ENCODE results near the gene LTBP2. TPM values are rescaled to one million over a fixed set of nuclear protein-coding genes. Genes with fewer than 3 reads are reported as not detected.

The LTBP2 gene
- total RNA-seq, 1 donor from 2014 or later: 1.1 TPM

GRCh38 chr14:74593241-74593953, 18.6 kb downstream of the LTBP2 start:
- ATAC-seq (peak; percentile 41), DNase-seq (ENCODE audit: low spot score) (no peak)

GRCh38 chr14:74592476-74593201, 19.4 kb downstream of the LTBP2 start:
- peak; percentile 21 for ATAC-seq
- no peak for DNase-seq (ENCODE audit: low spot score)

- no peak for DNase-seq (ENCODE audit: low spot score)
- no peak for ATAC-seq
Measured at GRCh38 chr14:74591899-74592298, 20.1 kb downstream of the LTBP2 start.

GRCh38 chr14:74591394-74591793, 20.6 kb downstream of the LTBP2 start:
- DNase-seq (ENCODE audit: low spot score) (no peak), ATAC-seq (no peak)

GRCh38 chr14:74589291-74589879, 22.7 kb downstream of the LTBP2 start:
- ATAC-seq: no peak
- no peak for DNase-seq (ENCODE audit: low spot score)

- no peak for ATAC-seq
- DNase-seq (ENCODE audit: low spot score): no peak
Measured at GRCh38 chr14:74587363-74587707, 24.7 kb downstream of the LTBP2 start.

- ATAC-seq (no peak), DNase-seq (ENCODE audit: low spot score) (no peak)
Measured at GRCh38 chr14:74586681-74587362, 25.2 kb downstream of the LTBP2 start.

DNA sequence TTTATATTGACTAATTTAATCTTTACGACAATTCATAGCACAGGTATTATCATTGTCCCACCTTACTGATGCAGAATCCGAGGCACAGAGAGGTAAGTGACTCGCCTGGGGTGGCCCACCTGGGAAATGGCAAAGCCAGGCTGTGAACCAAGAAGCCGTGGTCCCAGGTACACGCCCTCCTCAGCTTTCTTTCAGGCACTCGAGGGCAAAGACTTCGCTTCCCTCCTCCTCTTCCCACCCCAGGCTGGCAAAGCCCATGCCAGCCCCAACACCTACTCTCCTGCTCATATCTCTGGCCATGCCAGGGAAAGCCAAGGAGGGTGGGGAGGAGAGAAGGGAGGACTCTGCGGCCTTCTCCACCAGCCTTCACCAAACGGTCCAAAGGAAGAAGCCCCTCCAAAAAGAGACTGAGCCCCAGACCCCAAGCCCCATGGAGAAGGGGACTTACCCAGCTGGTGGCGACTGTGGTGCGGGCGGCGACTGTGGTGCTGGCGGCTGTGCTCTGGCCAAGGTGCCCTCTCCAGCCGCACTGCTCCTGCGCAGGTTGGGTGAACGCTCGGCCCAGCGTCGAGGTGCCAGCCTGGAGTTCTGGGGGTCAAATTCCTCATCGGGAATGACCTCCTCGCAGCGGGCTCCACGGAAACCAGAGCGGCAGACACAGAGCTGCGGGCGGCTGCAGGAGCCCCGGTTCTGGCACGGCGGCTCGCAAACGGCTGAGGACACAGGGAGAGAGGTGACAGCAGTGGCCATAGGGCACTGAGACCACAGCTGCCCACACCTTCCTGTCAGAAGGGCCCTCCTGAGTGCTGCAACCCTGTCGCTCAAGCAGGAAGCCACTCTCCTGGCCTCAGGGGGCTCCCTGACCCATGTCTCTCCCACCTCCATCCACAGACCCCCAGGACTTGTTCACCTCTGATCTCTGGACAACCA, 26.4 kb downstream of the LTBP2 start:
- ATAC-seq (no peak), DNase-seq (ENCODE audit: low spot score) (no peak)

DNA sequence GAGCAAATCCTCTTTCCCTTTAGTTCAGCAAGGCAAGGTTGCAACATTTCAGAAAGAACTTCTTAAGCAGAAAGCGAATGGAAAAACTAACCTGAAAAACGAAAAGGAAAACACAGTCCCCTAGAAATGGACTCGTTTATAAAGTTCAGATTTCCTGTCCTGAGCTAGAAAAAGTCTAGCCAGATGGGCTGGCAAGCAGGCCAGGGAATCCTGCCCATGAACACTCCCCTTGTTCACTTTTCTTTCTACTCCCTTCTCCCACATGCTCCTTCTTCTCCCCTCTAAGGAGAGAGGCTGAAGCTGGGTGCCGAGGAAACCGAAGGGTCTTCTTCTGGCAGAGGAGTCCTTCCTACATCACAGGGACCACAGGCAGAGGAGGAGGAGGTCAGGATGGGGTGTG, 27.1 kb downstream of the LTBP2 start:
- DNase-seq (ENCODE audit: low spot score) (no peak), ATAC-seq (no peak)

DNA sequence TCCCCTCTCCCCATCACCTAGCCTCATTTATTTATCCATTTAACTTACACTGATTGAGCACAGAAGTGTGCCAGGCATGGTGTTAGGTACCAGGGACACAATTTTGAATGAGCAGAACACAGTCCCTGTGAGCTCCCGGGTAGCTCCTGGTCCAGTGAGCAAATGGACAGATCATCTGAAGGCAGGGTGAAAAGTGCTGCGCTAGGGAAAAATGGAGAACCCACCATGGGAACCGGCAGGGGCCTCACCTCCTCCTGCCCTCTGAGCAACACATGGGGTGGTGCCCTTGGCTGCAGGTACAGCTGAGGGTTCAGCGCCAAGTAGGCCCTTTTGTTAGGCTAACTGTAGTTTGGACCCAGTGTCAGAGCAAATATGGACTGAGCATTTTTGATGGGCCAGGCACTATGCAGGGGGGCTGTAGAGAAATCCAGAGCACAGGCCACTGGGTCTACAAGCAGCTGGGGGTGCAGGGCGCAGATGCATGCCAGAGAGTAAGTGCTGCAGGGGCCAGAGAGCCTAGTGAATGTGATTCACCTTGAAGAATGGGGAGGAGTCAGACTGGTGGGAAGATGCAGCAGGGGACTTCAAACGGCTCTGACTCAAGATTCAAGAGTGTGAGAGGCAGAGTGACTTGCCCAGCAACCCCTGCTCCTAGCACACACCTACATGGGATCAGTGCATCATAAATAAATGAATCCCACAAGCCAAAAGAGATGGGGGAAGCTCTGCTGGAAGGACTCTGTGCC, 28.2 kb downstream of the LTBP2 start:
- no peak for ATAC-seq
- no peak for DNase-seq (ENCODE audit: low spot score)

- no peak for ATAC-seq
Measured at GRCh38 chr14:74582910-74583581, 29.0 kb downstream of the LTBP2 start.

DNA sequence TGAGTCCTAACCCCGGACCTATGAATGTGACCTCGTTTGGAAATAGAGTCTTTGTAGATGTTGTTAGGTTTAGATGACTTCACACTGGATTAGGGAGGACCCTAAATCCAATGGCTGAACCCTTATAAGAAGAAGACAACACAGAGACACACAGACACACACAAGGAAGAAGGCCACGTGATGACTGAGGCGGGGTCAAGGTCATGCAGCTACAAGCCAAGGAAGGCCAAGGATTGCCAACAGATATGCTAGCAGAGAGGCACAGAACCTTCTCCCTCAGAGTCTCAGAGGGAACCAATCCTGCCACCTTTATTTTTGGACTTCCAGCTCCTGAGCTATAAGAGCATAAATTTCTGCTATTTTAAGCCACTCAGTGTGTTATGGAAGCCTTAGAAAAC, 31.8 kb downstream of the LTBP2 start:
- no peak for DNase-seq (ENCODE audit: low spot score)
- no peak for ATAC-seq

More at GRCh38 chr14:74582910-74583581, 29.0 kb downstream of the LTBP2 start:
- no peak for DNase-seq (ENCODE audit: low spot score)

- ATAC-seq: peak; percentile 48
- DNase-seq (ENCODE audit: low spot score): no peak
Measured at GRCh38 chr14:74579447-74580274, 32.4 kb downstream of the LTBP2 start.

- ATAC-seq (no peak), DNase-seq (ENCODE audit: low spot score) (no peak)
Measured at GRCh38 chr14:74578479-74578878, 33.6 kb downstream of the LTBP2 start.

GRCh38 chr14:74577948-74578275, 34.1 kb downstream of the LTBP2 start:
- ATAC-seq (no peak), DNase-seq (ENCODE audit: low spot score) (no peak)

DNA sequence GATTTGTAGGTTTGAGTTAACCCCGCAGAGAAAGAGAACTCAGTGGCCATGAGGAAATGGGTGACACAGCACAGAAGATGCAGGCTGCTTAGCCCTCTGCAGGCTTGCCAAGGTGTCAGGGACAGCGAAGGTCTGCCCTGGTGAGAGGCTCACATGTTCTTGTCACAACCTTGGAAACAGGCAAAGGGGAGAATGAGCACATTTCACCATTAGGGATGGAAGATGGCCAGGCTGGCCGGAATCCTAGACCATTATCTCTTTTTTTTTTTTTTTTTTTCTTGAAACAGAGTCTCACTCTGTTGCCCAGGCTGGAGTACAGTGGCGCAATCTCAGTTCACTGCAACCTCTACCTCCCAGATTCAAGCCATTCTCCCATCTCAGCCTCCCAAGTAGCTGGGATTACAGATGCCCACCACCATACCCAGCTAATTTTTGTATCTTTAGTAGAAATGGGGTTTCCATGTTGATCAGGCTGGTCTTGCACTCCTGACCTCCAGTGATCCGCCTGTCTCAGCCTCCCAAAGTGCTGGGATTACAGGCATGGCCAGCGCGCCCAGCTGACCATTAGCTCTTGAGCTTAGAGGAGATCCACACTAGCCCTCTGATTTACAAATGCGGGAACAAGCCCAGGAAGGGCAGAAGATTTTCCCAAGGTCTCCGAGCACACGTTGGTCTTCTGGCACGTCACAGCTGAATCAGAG, 34.6 kb downstream of the LTBP2 start:
- peak; percentile 73 for ATAC-seq
- DNase-seq (ENCODE audit: low spot score): peak; percentile 56

DNA sequence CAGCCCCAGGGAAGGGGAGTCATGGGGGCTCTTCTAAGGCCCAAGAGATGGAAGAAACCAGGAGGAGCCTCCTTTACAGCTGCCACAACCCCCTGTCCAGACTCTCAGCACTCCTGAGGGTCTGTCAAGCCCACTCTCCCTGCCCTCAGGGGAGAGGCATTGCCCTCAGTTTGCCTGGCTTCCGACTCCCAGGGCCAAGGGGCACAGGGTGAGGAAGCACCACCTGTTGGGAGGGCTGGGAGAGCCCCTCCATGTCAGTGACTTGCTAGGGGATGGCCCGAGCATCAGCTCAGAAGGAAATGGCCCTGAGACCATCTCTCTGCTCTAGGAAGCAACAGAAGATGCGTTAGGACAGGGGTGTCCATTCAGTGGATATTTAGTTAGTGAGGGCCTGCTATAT, 36.1 kb downstream of the LTBP2 start:
- DNase-seq (ENCODE audit: low spot score) (no peak), ATAC-seq (no peak)

GRCh38 chr14:74575507-74575906, 36.5 kb downstream of the LTBP2 start:
- DNase-seq (ENCODE audit: low spot score): no peak
- no peak for ATAC-seq

Data from left lobe of liver (tissue), 2 donors.